H9 (cell line): Measurements from ENCODE around the gene GLOD4. TPM values are rescaled to one million over a fixed set of nuclear protein-coding genes. Genes with fewer than 3 reads are reported as not detected.
A peak's percentile ranks its signal among the peaks of the same experiment; 100 is the strongest.

ENCODE experiments used
- DNase-seq: peaks from one replicate; pipeline ENCODE4 v3.0.0-alpha.2; 2017
- H2AFZ ChIP-seq: one replicate; pipeline ENCODE4 v1.6.1; 2013; ENCODE audit warnings: mild to moderate bottlenecking, low read length, control low read depth, moderate library complexity
- H2AK5ac ChIP-seq: 2 replicates; pipeline ENCODE4 v1.6.1; 2013; ENCODE audit warnings: low read length, control low read depth, mixed read lengths; ENCODE audit not compliant: insufficient read length
- H2BK120ac ChIP-seq: one replicate; pipeline ENCODE4 v1.6.1; 2013; ENCODE audit warnings: low read depth, mild to moderate bottlenecking, low read length, control low read depth, inconsistent platforms; ENCODE audit not compliant: poor library complexity, severe bottlenecking
- H2BK12ac ChIP-seq: 2 replicates; pipeline ENCODE4 v1.6.1; 2013; ENCODE audit warnings: low read length, control low read depth, mixed read lengths, low read depth; ENCODE audit not compliant: insufficient read length
- H2BK15ac ChIP-seq: 2 replicates; pipeline ENCODE4 v1.6.1; 2013; ENCODE audit warnings: low read depth, low read length, control low read depth
- H2BK20ac ChIP-seq: one replicate; pipeline ENCODE4 v1.6.1; 2013; ENCODE audit warnings: low read depth, mild to moderate bottlenecking, low read length, control low read depth, inconsistent platforms; ENCODE audit not compliant: poor library complexity, severe bottlenecking
- H2BK5ac ChIP-seq: 2 replicates; pipeline ENCODE4 v1.6.1; 2013; ENCODE audit warnings: low read length, control low read depth, mixed read lengths; ENCODE audit not compliant: insufficient read length
- H3K14ac ChIP-seq: 2 replicates; pipeline ENCODE4 v1.6.1; 2013; ENCODE audit warnings: low read length, control low read depth; ENCODE audit not compliant: insufficient read depth
- H3K18ac ChIP-seq: 2 replicates; pipeline ENCODE4 v1.6.1; 2013; ENCODE audit warnings: low read depth, mild to moderate bottlenecking, mixed read lengths, low read length, control low read depth; ENCODE audit not compliant: insufficient read length
- H3K23ac ChIP-seq: 2 replicates; pipeline ENCODE4 v1.6.1; 2013; ENCODE audit warnings: low read length, control low read depth, mixed read lengths, low read depth; ENCODE audit not compliant: insufficient read length
- H3K23me2 ChIP-seq: 2 replicates; pipeline ENCODE4 v1.6.1; 2013; ENCODE audit warnings: low read depth, mild to moderate bottlenecking, mixed read lengths, low read length, control low read depth; ENCODE audit not compliant: insufficient read length, poor library complexity, severe bottlenecking
- H3K27ac ChIP-seq: 2 replicates; pipeline ENCODE4 v1.5.1; 2013; ENCODE audit warnings: low read length, control low read depth, mixed read lengths, low read depth; ENCODE audit not compliant: insufficient read length
- H3K27me3 ChIP-seq: 2 replicates; pipeline ENCODE4 v1.6.1; 2013; ENCODE audit warnings: low read length, control low read depth, inconsistent platforms; ENCODE audit not compliant: insufficient read depth
- H3K4ac ChIP-seq: 2 replicates; pipeline ENCODE4 v1.6.1; 2013; ENCODE audit warnings: low read depth, mild to moderate bottlenecking, control low read depth, inconsistent platforms, low read length, moderate library complexity
- H3K4me1 ChIP-seq: 2 replicates; pipeline ENCODE4 v1.6.1; 2013; ENCODE audit warnings: low read length, control low read depth, inconsistent platforms; ENCODE audit not compliant: insufficient read depth
- H3K4me2 ChIP-seq: 2 replicates; pipeline ENCODE4 v1.6.1; 2013; ENCODE audit warnings: low read length, control low read depth, mixed read lengths; ENCODE audit not compliant: insufficient read length, insufficient read depth
- H3K56ac ChIP-seq: 2 replicates; pipeline ENCODE4 v1.6.1; 2013; ENCODE audit warnings: low read depth, mild to moderate bottlenecking, mixed read lengths, low read length, control low read depth; ENCODE audit not compliant: insufficient read length
- H3K79me1 ChIP-seq: 2 replicates; pipeline ENCODE4 v1.6.1; 2013; ENCODE audit warnings: low read depth, mild to moderate bottlenecking, moderate library complexity, low read length, control low read depth, inconsistent platforms; ENCODE audit not compliant: insufficient read depth, poor library complexity, severe bottlenecking
- H3K79me2 ChIP-seq: 2 replicates; pipeline ENCODE4 v1.6.1; 2013; ENCODE audit warnings: low read length, control low read depth, inconsistent platforms; ENCODE audit not compliant: insufficient read depth
- H3K9ac ChIP-seq: 2 replicates; pipeline ENCODE4 v1.6.1; 2013; ENCODE audit warnings: low read length, control low read depth, mixed read lengths; ENCODE audit not compliant: insufficient read length; ENCODE audit errors: extremely low read depth
- H3K9me3 ChIP-seq: one replicate; pipeline ENCODE4 v1.6.1; 2013; ENCODE audit warnings: low read depth, low read length, inconsistent platforms; ENCODE audit not compliant: control insufficient read depth
- H3T11ph ChIP-seq: one replicate; pipeline ENCODE4 v1.6.1; 2013; ENCODE audit warnings: mild to moderate bottlenecking, low read length, control low read depth, inconsistent platforms
- H4K20me1 ChIP-seq: one replicate; pipeline ENCODE4 v1.6.1; 2013; ENCODE audit not compliant: control insufficient read depth, insufficient read length, insufficient read depth
- H4K5ac ChIP-seq: 2 replicates; pipeline ENCODE4 v1.6.1; 2013; ENCODE audit warnings: low read depth, mild to moderate bottlenecking, mixed read lengths, low read length, control low read depth; ENCODE audit not compliant: insufficient read length
- H4K8ac ChIP-seq: replicated peaks from 2 replicates; pipeline ENCODE4 v1.6.1; 2013; ENCODE audit warnings: low read length, control low read depth, mixed read lengths, low read depth; ENCODE audit not compliant: insufficient read length
- H4K91ac ChIP-seq: 2 replicates; pipeline ENCODE4 v1.6.1; 2013; ENCODE audit warnings: low read depth, mild to moderate bottlenecking, moderate library complexity, mixed read lengths, low read length, control low read depth; ENCODE audit not compliant: insufficient read length
- H3K27ac Mint-ChIP-seq, 3 experiments: 2 replicates in 2 of 3; 3 replicates in 1 of 3; pipeline ENCODE4 v1.8.0; 2020 to 2021; ENCODE audit warnings: mixed read lengths in 3 of 3, mild to moderate bottlenecking in 1 of 3, moderate library complexity in 1 of 3
- H3K27me3 Mint-ChIP-seq: 2 replicates; pipeline ENCODE4 v1.8.0; 2021; ENCODE audit warnings: low read depth, mild to moderate bottlenecking, moderate library complexity, mixed read lengths
- H3K36me3 Mint-ChIP-seq, 3 experiments: 2 replicates in 2 of 3; 3 replicates in 1 of 3; pipeline ENCODE4 v1.8.0; 2020 to 2021; ENCODE audit warnings: low read depth in 3 of 3, mixed read lengths in 3 of 3; ENCODE audit not compliant: insufficient read depth in 1 of 3
- H3K4me1 Mint-ChIP-seq, 2 experiments: 2 replicates each; pipeline ENCODE4 v1.8.0; 2020; ENCODE audit warnings: mixed read lengths in 2 of 2
- H3K4me3 Mint-ChIP-seq, 2 experiments: 2 replicates in 1 of 2; 3 replicates in 1 of 2; pipeline ENCODE4 v1.8.0; 2020 to 2021; ENCODE audit warnings: mild to moderate bottlenecking in 2 of 2, mixed read lengths in 2 of 2, moderate library complexity in 1 of 2
- H3K9me3 Mint-ChIP-seq, 2 experiments: 2 replicates in 1 of 2; 3 replicates in 1 of 2; pipeline ENCODE4 v1.8.0; 2020; ENCODE audit warnings: mild to moderate bottlenecking in 2 of 2, mixed read lengths in 2 of 2, moderate library complexity in 1 of 2
- WGBS: extraction: QIAGEN DNeasy Blood & Tissue Kit; methylation state at CpG from one replicate; pipeline ENCODE4 v1.1.7; 2013; ENCODE audit warnings: missing lambda C conversion rate, low lambda C conversion rate, mixed read lengths; ENCODE audit not compliant: insufficient read length; ENCODE audit errors: extremely low coverage; 5-methylcytosine and 5-hydroxymethylcytosine counted together
- total RNA-seq: library from RNA; stranded (reverse); gene quantifications from 2 replicates; pipeline ENCODE4 v1.2.1, GENCODE V29; 2021
- TF ChIP-seq, protein P1 (sequence below): fragments of 200-600 bp; sonication (generic); conservative IDR thresholded peaks from 3 replicates; pipeline ENCODE4 v1.8.0; 2021; ENCODE audit warnings: antibody characterized with exemption, mild to moderate bottlenecking

Gene GLOD4
- total RNA-seq, 1 experiment from 2014 or later = 106 TPM

- Mint-ChIP-seq H3K27ac (peak overlapping the region in 1 of 3 experiments; percentile 84; a peak in 3 of 7 replicates), H3K9me3 (peaks cover 3% of the 10 kb centered on the region in 2 experiments), H3K4me3 (no peak overlapping the region), H3K27me3 (no peaks in the 10 kb centered on the region), H3K36me3 (peaks cover 53 to 94% (median 86%) of the 10 kb centered on the region in 3 experiments; a peak in 6 of 7 replicates), H3K4me1 (no peaks in the 10 kb centered on the region)
- Histone ChIP-seq H3K27ac (no peak overlapping the region), H2BK12ac (no peak overlapping the region), H3K4ac (no peak overlapping the region), H2BK15ac (no peak overlapping the region), H3K4me1 (no peaks in the 10 kb centered on the region), H3K9ac (no peak overlapping the region), H3K14ac (no peak overlapping the region), H4K5ac (no peak overlapping the region), H3K23me2 (no peaks in the 10 kb centered on the region), H3K23ac (no peak overlapping the region), H2BK120ac (no peak overlapping the region), H4K91ac (no peak overlapping the region), H3K79me2 (no peaks in the 10 kb centered on the region), H4K20me1 (peaks cover 4% of the 10 kb centered on the region), H2AK5ac (no peak overlapping the region), H2BK20ac (no peak overlapping the region), H3K27me3 (no peaks in the 10 kb centered on the region), H3T11ph (no peak overlapping the region), H3K9me3 (no peaks in the 10 kb centered on the region), H3K18ac (no peak overlapping the region), H2AFZ (no peak overlapping the region), H2BK5ac (no peak overlapping the region), H3K56ac (no peak overlapping the region), H3K4me2 (no peak overlapping the region), H4K8ac (no peak overlapping the region), H3K79me1 (no peaks in the 10 kb centered on the region)
- no CpG with 5 or more reads among the region's 4 CpGs for WGBS
- DNase-seq = no peak
- TF ChIP-seq, protein P1, sequence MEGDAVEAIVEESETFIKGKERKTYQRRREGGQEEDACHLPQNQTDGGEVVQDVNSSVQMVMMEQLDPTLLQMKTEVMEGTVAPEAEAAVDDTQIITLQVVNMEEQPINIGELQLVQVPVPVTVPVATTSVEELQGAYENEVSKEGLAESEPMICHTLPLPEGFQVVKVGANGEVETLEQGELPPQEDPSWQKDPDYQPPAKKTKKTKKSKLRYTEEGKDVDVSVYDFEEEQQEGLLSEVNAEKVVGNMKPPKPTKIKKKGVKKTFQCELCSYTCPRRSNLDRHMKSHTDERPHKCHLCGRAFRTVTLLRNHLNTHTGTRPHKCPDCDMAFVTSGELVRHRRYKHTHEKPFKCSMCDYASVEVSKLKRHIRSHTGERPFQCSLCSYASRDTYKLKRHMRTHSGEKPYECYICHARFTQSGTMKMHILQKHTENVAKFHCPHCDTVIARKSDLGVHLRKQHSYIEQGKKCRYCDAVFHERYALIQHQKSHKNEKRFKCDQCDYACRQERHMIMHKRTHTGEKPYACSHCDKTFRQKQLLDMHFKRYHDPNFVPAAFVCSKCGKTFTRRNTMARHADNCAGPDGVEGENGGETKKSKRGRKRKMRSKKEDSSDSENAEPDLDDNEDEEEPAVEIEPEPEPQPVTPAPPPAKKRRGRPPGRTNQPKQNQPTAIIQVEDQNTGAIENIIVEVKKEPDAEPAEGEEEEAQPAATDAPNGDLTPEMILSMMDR = no peak
Measured at GRCh38 chr17:743139-743538, 38.9 kb downstream of the GLOD4 start.
